ENCODE results near the gene TRIP10.

- TF ChIP-seq, protein P1, sequence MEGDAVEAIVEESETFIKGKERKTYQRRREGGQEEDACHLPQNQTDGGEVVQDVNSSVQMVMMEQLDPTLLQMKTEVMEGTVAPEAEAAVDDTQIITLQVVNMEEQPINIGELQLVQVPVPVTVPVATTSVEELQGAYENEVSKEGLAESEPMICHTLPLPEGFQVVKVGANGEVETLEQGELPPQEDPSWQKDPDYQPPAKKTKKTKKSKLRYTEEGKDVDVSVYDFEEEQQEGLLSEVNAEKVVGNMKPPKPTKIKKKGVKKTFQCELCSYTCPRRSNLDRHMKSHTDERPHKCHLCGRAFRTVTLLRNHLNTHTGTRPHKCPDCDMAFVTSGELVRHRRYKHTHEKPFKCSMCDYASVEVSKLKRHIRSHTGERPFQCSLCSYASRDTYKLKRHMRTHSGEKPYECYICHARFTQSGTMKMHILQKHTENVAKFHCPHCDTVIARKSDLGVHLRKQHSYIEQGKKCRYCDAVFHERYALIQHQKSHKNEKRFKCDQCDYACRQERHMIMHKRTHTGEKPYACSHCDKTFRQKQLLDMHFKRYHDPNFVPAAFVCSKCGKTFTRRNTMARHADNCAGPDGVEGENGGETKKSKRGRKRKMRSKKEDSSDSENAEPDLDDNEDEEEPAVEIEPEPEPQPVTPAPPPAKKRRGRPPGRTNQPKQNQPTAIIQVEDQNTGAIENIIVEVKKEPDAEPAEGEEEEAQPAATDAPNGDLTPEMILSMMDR (IDR thresholded peaks at IDR 0.05), result no peak
- TF ChIP-seq POLR2A (IDR thresholded peaks at IDR 0.05), result no peak
Observed at GRCh38 chr19:6766357-6767080, 27.0 kb downstream of the TRIP10 start.

Measured in ovary (tissue), 3 donors.